ENCODE measurements around the gene LRCH1.

GRCh38 chr13:46526100-46526735 is 26.8 kb upstream of the LRCH1 start:
- TF ChIP-seq, protein P1, sequence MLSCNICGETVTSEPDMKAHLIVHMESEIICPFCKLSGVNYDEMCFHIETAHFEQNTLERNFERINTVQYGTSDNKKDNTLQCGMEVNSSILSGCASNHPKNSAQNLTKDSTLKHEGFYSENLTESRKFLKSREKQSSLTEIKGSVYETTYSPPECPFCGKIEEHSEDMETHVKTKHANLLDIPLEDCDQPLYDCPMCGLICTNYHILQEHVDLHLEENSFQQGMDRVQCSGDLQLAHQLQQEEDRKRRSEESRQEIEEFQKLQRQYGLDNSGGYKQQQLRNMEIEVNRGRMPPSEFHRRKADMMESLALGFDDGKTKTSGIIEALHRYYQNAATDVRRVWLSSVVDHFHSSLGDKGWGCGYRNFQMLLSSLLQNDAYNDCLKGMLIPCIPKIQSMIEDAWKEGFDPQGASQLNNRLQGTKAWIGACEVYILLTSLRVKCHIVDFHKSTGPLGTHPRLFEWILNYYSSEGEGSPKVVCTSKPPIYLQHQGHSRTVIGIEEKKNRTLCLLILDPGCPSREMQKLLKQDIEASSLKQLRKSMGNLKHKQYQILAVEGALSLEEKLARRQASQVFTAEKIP (CRISPR knock-in tag; IDR thresholded peaks at IDR 0.05; ENCODE audit: borderline replicate concordance): no peak
- TF ChIP-seq, protein P2, sequence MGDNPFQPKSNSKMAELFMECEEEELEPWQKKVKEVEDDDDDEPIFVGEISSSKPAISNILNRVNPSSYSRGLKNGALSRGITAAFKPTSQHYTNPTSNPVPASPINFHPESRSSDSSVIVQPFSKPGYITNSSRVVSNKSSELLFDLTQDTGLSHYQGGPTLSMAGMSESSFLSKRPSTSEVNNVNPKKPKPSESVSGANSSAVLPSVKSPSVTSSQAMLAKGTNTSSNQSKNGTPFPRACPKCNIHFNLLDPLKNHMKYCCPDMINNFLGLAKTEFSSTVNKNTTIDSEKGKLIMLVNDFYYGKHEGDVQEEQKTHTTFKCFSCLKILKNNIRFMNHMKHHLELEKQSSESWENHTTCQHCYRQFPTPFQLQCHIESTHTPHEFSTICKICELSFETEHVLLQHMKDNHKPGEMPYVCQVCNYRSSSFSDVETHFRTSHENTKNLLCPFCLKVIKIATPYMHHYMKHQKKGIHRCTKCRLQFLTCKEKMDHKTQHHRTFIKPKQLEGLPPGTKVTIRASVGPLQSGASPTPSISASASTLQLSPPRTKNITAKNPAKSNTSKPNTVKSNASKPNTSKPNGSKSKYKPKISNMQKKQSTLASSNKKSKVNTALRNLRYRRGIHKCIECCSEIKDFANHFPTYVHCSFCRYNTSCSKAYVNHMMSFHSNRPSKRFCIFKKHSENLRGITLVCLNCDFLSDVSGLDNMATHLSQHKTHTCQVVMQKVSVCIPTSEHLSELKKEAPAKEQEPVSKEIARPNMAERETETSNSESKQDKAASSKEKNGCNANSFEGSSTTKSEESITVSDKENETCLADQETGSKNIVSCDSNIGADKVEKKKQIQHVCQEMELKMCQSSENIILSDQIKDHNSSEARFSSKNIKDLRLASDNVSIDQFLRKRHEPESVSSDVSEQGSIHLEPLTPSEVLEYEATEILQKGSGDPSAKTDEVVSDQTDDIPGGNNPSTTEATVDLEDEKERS (CRISPR knock-in tag; IDR thresholded peaks at IDR 0.05): no peak
- TF ChIP-seq, protein P3, sequence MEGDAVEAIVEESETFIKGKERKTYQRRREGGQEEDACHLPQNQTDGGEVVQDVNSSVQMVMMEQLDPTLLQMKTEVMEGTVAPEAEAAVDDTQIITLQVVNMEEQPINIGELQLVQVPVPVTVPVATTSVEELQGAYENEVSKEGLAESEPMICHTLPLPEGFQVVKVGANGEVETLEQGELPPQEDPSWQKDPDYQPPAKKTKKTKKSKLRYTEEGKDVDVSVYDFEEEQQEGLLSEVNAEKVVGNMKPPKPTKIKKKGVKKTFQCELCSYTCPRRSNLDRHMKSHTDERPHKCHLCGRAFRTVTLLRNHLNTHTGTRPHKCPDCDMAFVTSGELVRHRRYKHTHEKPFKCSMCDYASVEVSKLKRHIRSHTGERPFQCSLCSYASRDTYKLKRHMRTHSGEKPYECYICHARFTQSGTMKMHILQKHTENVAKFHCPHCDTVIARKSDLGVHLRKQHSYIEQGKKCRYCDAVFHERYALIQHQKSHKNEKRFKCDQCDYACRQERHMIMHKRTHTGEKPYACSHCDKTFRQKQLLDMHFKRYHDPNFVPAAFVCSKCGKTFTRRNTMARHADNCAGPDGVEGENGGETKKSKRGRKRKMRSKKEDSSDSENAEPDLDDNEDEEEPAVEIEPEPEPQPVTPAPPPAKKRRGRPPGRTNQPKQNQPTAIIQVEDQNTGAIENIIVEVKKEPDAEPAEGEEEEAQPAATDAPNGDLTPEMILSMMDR (CRISPR knock-in tag; IDR thresholded peaks at IDR 0.05): no peak

Measured in HepG2 (cell line).